Uterus (tissue), 2 donors: Measurements from ENCODE around the gene NPEPL1.

Experiments
- POLR2A ChIP-seq, 2 donors: fragments of 450-650 bp; IDR thresholded peaks; one replicate each; pipeline ENCODE4 v1.6.1; 2016; ENCODE audit warnings: antibody characterized with exemption in 2 of 2, mild to moderate bottlenecking in 1 of 2, moderate library complexity in 1 of 2
- TF ChIP-seq, protein P1 (sequence below), 4 experiments: fragments of 200-600 bp in 2 of 4; fragments of 450-650 bp in 2 of 4; sonication (generic) in 2 of 4; IDR thresholded peaks; one replicate each; pipeline ENCODE4 v1.5.1; 2016 to 2019; ENCODE audit warnings: antibody characterized with exemption in 4 of 4, mild to moderate bottlenecking in 2 of 4, moderate library complexity in 1 of 4

DNA sequence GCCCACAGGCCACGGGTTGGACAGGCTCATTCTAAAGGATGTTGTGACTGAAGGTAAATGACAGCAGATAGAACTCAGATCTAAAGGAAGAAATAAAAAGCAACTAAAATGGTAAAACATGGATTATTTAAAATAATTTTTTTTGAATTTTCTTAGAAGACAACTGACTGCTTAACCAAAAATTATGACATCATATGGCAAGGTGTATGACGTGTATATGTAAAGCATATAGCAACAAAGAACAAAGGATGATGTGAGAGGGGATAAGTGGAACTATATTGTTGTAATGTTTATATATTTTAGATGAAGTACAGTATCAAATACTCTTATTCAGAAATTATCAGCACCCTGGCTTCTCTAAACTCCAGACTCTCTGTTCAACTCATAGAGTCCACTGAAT lies 38.6 kb downstream of the NPEPL1 start:
- TF ChIP-seq POLR2A (IDR thresholded peaks at IDR 0.05), result no peak
- TF ChIP-seq, protein P1, sequence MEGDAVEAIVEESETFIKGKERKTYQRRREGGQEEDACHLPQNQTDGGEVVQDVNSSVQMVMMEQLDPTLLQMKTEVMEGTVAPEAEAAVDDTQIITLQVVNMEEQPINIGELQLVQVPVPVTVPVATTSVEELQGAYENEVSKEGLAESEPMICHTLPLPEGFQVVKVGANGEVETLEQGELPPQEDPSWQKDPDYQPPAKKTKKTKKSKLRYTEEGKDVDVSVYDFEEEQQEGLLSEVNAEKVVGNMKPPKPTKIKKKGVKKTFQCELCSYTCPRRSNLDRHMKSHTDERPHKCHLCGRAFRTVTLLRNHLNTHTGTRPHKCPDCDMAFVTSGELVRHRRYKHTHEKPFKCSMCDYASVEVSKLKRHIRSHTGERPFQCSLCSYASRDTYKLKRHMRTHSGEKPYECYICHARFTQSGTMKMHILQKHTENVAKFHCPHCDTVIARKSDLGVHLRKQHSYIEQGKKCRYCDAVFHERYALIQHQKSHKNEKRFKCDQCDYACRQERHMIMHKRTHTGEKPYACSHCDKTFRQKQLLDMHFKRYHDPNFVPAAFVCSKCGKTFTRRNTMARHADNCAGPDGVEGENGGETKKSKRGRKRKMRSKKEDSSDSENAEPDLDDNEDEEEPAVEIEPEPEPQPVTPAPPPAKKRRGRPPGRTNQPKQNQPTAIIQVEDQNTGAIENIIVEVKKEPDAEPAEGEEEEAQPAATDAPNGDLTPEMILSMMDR (IDR thresholded peaks at IDR 0.05), result no peak
